C4-2B (cell line): ENCODE results near the gene KMT2D.

Source experiments
- CTCF ChIP-seq: fragments of 450-650 bp; conservative IDR thresholded peaks from 2 replicates; pipeline ENCODE4 v1.5.1; 2017; ENCODE audit warnings: mild to moderate bottlenecking
- ZFX ChIP-seq: fragments of 450-650 bp; IDR thresholded peaks from 2 replicates; pipeline ENCODE4 v1.6.1; 2017

GRCh38 chr12:49091056-49091835 is 30.7 kb upstream of the KMT2D start:
- TF ChIP-seq CTCF = no peak
- no peak for TF ChIP-seq ZFX
